K562 treated with DMSO at 1 percent for 12 hours (cell line): ENCODE results near the gene SAMD14. TPM values are rescaled to one million over a fixed set of nuclear protein-coding genes. Genes with fewer than 3 reads are reported as not detected.

ENCODE experiments used
- total RNA-seq: library from RNA; unstranded; fragments of 300-600 nt; gene quantifications from 2 replicates; pipeline ENCODE4 v1.2.3, GENCODE V29; 2022; ENCODE audit not compliant: insufficient read depth

The SAMD14 gene
- not detected in 2 replicates for total RNA-seq

GRCh38 chr17:50129728-50130558 lies at the start of gene SAMD14:
Gene SAMD14 (minus strand): TSS chr17:50130160. CDS start chr17:50124959, 5,201 bp downstream.

GRCh38 chr17:50165867-50166517 lies 36.0 kb upstream of the SAMD14 start, which contains the start of gene SGCA:
Gene SGCA (plus strand): TSS chr17:50166005. CDS start chr17:50166041, 36 bp downstream.

GRCh38 chr17:50150354-50151040 lies 20.5 kb upstream of the SAMD14 start, which contains the start of gene PPP1R9B:
Gene PPP1R9B (minus strand): TSS chr17:50150677. CDS start chr17:50150513, 164 bp downstream.

GRCh38 chr17:50094753-50095619 lies 35.0 kb downstream of the SAMD14 start, which contains the start of gene PDK2:
Gene PDK2 (plus strand): TSS chr17:50095351. CDS start chr17:50095436, 85 bp downstream.

Other genes with a start within 250 kb of the SAMD14 start
- 3.5 and 8.7 TPM in 2 replicates for gene DLX4, start 161.0 kb downstream of the SAMD14 start, total RNA-seq
- not detected in 2 replicates for gene DLX3, start 134.9 kb downstream of the SAMD14 start, total RNA-seq
- gene ITGA3, start 74.0 kb downstream of the SAMD14 start, total RNA-seq: 1.1 and 1.4 TPM in 2 replicates
- gene PDK2, start 34.8 kb downstream of the SAMD14 start, total RNA-seq: 1.1 and 2.3 TPM in 2 replicates
- 19.1 and 31.3 TPM in 2 replicates for gene PPP1R9B, start 20.5 kb upstream of the SAMD14 start, total RNA-seq
- not detected in 2 replicates for gene SGCA, start 35.8 kb upstream of the SAMD14 start, total RNA-seq
- gene COL1A1, start 71.5 kb upstream of the SAMD14 start, total RNA-seq: 0.28 and 2.6 TPM in 2 replicates
- 2.1 and 3.5 TPM in 2 replicates for gene TMEM92, start 144.3 kb upstream of the SAMD14 start, total RNA-seq
- 7.6 and 11.6 TPM in 2 replicates for gene XYLT2, start 216.0 kb upstream of the SAMD14 start, total RNA-seq
- 66.0 and 111 TPM in 2 replicates for gene MRPL27, start 243.0 kb upstream of the SAMD14 start, total RNA-seq
- gene EME1, start 243.1 kb upstream of the SAMD14 start, total RNA-seq: 9.9 and 23.0 TPM in 2 replicates